Right lobe of liver (tissue), 6 donors: ENCODE data around the gene TPGS2. TPM values are rescaled to one million over a fixed set of nuclear protein-coding genes. Genes with fewer than 3 reads are reported as not detected.

Experiments used
- ATAC-seq, 4 donors: fragments of 200-7000 bp; cut with Tn5 transposase; one replicate each; pipeline ENCODE4 v1.9.1; 2020; ENCODE audit warnings: mild to moderate bottlenecking in 4 of 4, moderate library complexity in 4 of 4
- DNase-seq, 3 donors: peaks; one replicate each; pipeline ENCODE4 v3.0.0-alpha.2; 2020
- H3K27ac ChIP-seq, 3 donors: fragments of 200-600 bp; one replicate each; pipeline ENCODE4 v1.8.0; 2022
- H3K27me3 ChIP-seq, 2 donors: fragments of 200-600 bp; one replicate each; pipeline ENCODE4 v1.8.0; 2022
- H3K36me3 ChIP-seq, 4 donors: fragments of 200-600 bp; sonication (generic) in 1 of 4; one replicate each; pipeline versions ENCODE4 v1.5.1 to v1.8.0; 2017 to 2022; ENCODE audit warnings: control low read depth in 1 of 4
- H3K4me1 ChIP-seq, 4 donors: fragments of 200-600 bp; sonication (generic) in 1 of 4; one replicate each; pipeline versions ENCODE4 v1.5.1 to v1.8.0; 2017 to 2022; ENCODE audit warnings: control low read depth in 1 of 4
- H3K4me3 ChIP-seq, 3 donors: fragments of 200-600 bp; one replicate each; pipeline ENCODE4 v1.8.0; 2022
- H3K9me3 ChIP-seq, 4 donors: fragments of 200-600 bp; sonication (generic) in 1 of 4; one replicate each; pipeline versions ENCODE4 v1.5.1 to v1.8.0; 2017 to 2022; ENCODE audit warnings: control low read depth in 1 of 4
- POLR2A ChIP-seq: fragments of 450-650 bp; IDR thresholded peaks from one replicate; pipeline ENCODE4 v1.6.1; 2017; ENCODE audit warnings: antibody characterized with exemption, mild to moderate bottlenecking
- WGBS: methylation state at CpG from one replicate; pipeline ENCODE4 v1.1.6; 2018; ENCODE audit warnings: low coverage, low lambda C conversion rate; ENCODE audit not compliant: insufficient coverage; ENCODE audit errors: missing lambda C conversion rate; 5-methylcytosine and 5-hydroxymethylcytosine counted together
- intact Hi-C, 2 donors: fragments of 100-400 bp; cut with DNase I; formaldehyde crosslinking; loops; one replicate each; pipeline versions ENCODE4 v1.11.2 to v1.14.1; 2022
- total RNA-seq, 6 experiments: library from RNA; depleted of rRNA in 2 of 6; stranded (reverse); fragments of >200 nt in 2 of 6; fragmentation: NEBNext Ultra II Directional in 3 of 6; extraction: Animal tissue kit (Norgen Biotek cat#: 25700) in 3 of 6; gene quantifications; one replicate each; pipeline versions ENCODE4 v1.1.0 to v1.2.4, GENCODE V29; 2016 to 2023
- TF ChIP-seq, protein P1 (sequence below), 4 donors: fragments of 200-600 bp in 3 of 4; fragments of 450-650 bp in 1 of 4; IDR thresholded peaks; one replicate each; pipeline versions ENCODE4 v1.5.1 to v1.8.0; 2016 to 2022; ENCODE audit warnings: antibody characterized with exemption in 4 of 4, mild to moderate bottlenecking in 2 of 4
- donor health status: DM: no; HTN: yes; CAD: no.
- donor health status: DM: no; HTN: no; CAD: no.
- donor health status: DM: no; HTN: no; CAD: no.
- donor health status: DM: no; HTN: yes; CAD: no.
- donor health status: DM: no; HTN: yes; CAD: no.

Gene TPGS2
- total RNA-seq, 6 experiments from 2014 or later = 14.0 to 56.2 (median 23.1) TPM

DNA sequence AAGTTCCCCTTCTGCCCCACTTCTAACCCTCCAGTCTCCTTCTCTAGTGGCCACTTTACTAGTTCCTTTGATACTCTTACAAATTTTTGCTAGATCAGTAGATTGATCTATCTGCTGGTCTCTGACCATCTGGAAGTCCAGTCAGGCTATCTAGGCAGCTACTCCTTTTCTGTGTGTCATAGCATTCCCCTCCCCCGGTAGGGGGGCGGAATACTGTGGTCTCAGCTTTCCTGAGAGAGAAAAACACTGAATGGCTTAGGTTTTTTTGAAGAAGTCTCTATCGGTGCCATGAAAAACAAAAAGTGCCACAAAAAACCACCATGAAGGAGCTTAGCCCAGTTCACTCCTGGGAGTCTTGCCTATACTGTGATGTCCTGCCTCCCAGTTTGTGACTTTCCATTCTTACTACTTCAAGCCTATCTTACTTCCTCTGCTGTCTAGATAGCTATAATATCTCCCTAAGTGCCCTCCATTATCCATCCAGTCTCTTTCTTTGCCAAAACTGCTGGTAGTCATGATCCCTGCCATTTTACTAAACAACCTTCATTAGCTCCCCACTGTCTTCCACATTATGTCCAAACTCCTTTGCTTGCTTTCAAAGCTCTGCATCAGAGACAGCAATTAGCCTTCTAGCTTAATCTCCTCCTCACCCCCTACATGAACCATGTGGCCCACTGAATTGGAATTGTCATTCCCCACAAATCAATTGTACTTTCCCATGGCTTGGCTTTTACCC lies 29.9 kb downstream of the TPGS2 start:
- ATAC-seq (no peak), DNase-seq (no peak)
- TF ChIP-seq, protein P1, sequence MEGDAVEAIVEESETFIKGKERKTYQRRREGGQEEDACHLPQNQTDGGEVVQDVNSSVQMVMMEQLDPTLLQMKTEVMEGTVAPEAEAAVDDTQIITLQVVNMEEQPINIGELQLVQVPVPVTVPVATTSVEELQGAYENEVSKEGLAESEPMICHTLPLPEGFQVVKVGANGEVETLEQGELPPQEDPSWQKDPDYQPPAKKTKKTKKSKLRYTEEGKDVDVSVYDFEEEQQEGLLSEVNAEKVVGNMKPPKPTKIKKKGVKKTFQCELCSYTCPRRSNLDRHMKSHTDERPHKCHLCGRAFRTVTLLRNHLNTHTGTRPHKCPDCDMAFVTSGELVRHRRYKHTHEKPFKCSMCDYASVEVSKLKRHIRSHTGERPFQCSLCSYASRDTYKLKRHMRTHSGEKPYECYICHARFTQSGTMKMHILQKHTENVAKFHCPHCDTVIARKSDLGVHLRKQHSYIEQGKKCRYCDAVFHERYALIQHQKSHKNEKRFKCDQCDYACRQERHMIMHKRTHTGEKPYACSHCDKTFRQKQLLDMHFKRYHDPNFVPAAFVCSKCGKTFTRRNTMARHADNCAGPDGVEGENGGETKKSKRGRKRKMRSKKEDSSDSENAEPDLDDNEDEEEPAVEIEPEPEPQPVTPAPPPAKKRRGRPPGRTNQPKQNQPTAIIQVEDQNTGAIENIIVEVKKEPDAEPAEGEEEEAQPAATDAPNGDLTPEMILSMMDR (IDR thresholded peaks at IDR 0.05) = no peak
- no peak for TF ChIP-seq POLR2A
- no peaks in the 10 kb centered on the region for H3K27me3 ChIP-seq
- H3K4me1 ChIP-seq = no peaks in the 10 kb centered on the region
- intact Hi-C loops = no loop called here
- peaks cover 0 to 23% (median 1%) of the 10 kb centered on the region in 4 donors for H3K36me3 ChIP-seq
- 93% methylated on average over 3 of the region's 3 CpGs for WGBS
- H3K4me3 ChIP-seq = no peak overlapping the region
- H3K27ac ChIP-seq = no peak overlapping the region
- H3K9me3 ChIP-seq = no peaks in the 10 kb centered on the region

DNA sequence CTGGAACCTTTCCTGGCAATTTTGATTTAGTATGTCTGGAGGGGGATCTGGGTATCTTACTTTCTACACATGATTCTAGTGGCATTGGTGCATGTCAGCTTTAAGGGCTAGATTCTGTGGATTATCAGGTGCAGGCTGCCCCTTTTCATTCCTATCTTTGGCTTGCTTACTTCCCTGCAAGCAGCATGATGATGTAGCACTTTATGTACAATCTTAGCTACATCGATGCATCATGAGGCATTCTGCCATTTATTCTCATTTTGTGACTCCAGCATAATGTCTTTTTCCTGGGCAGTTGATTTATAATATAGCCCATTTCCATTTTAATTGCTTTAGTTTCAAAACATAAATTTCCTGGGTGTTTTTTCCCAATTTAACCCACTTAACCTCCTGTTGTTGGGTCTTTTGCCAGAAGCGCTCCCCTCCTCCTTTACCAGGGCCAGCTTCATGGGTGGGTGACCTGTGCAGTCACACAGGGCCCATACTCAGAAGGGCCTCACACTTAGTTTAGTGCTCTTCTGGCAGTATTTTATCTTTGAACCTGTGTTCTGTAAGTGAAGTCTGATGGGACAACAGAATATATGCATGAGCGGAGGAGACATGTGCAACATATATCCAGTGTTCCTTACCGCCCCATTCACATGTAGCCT lies 36.0 kb downstream of the TPGS2 start:
- Histone ChIP-seq H3K27ac (no peak overlapping the region), H3K4me1 (no peaks in the 10 kb centered on the region), H3K36me3 (peaks cover 0 to 17% (median 1%) of the 10 kb centered on the region in 4 donors), H3K27me3 (no peaks in the 10 kb centered on the region), H3K4me3 (no peak overlapping the region), H3K9me3 (no peaks in the 10 kb centered on the region)
- intact Hi-C loops = no loop called here
- 93% methylated on average over 4 of the region's 4 CpGs for WGBS
- TF ChIP-seq POLR2A = no peak
- TF ChIP-seq, protein P1 (IDR thresholded peaks at IDR 0.05) = no peak
- ATAC-seq (no peak), DNase-seq (no peak)

DNA sequence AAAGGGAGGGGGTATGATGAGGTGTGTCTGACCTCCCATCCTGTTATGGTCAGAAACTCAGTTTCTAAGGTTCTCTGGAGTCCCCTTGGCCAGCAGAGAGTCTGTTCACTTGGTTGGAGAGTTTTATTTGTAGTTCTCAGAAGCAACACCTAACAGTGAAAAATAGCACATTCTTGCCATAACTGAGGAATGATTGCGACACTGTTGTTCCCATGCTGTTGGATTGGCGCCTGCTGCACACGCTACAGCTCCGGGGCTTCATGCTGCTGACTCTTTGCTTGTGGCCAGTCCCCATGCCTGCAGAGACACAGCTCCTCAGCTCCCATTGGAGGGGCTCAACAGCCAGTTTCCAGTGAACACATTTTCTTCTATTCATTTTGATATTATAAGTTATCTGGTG lies 42.1 kb downstream of the TPGS2 start:
- peak in 1 of 3 donors; percentile 27 for DNase-seq
- H3K9me3 ChIP-seq = no peaks in the 10 kb centered on the region
- H3K36me3 ChIP-seq = no peaks in the 10 kb centered on the region
- no peaks in the 10 kb centered on the region for H3K27me3 ChIP-seq
- no peak for TF ChIP-seq POLR2A
- TF ChIP-seq, protein P1 (IDR thresholded peaks at IDR 0.05) = no peak
- no peak overlapping the region for H3K4me3 ChIP-seq
- 11% methylated on average over 4 of the region's 4 CpGs for WGBS
- peak; percentile 57 to 77 (median 68) for ATAC-seq
- H3K4me1 ChIP-seq = no peaks in the 10 kb centered on the region
- intact Hi-C loops = no loop called here
- no peak overlapping the region for H3K27ac ChIP-seq

DNA sequence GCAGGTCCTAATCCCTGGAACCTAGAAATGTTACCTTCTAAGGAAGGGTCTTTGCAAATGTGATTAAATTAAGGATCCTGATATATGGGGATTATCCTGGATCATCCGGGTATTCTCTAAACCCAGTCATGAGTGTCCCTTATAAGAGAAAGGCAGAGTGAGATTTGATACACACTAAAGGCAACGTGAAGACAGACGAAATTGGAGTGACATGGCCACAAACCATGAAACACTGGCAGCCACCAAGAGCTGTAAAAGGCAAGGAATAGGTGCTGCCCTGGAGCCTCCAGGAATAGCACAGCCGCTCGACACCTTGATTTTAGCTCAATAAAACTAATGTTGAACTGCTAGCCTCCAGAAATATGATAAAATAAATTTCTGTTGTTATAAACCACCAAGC lies 45.0 kb downstream of the TPGS2 start:
- no peak for ATAC-seq
- no peak for TF ChIP-seq POLR2A
- TF ChIP-seq, protein P1 (IDR thresholded peaks at IDR 0.05) = no peak

More for the DNA sequence above, 45.0 kb downstream of the TPGS2 start:
- 85% methylated on average over 2 of the region's 5 CpGs for WGBS
- H3K27ac ChIP-seq = no peak overlapping the region
- DNase-seq = no peak
- H3K27me3 ChIP-seq = no peaks in the 10 kb centered on the region
- no peaks in the 10 kb centered on the region for H3K4me1 ChIP-seq
- H3K4me3 ChIP-seq = no peak overlapping the region
- H3K9me3 ChIP-seq = no peaks in the 10 kb centered on the region
- H3K36me3 ChIP-seq = no peaks in the 10 kb centered on the region
- intact Hi-C loops = no loop called here
